ENCODE measurements around the gene PELI2.

Gene PELI2

DNA sequence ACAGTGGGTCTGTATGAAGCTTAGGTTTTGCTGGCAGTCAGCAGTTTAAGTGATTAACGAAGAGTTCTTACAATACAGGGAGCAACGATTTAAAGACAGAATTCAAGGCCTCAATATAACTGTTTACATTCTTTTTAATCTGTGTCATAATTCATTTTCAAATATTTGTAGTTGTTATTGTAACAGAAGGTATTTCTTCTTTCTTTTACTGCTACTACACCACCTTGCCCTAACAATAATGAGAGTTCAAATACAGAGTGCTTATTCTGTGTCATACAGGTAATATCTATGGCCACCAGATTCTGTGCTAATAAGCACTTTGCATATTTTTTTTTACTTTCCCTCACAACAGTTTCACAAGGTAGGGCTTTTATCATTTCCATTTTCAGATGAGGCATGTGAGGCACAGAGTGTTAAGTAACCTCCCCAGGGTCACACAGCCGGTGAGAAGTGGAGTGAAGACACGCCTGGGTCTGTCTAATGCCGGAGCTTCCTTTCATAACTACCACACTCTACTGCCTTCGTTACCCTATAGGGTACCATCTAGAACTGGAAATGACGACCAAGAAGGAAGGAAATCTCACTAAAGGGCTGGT is 81.9 kb downstream of the PELI2 start:
- no peak overlapping the region for H3K4me3 ChIP-seq (ENCODE audit: low read length)
- DNase-seq (ENCODE audit: low read depth, low spot score): no peak
- H3K9me3 ChIP-seq (ENCODE audit: control insufficient read depth, insufficient read depth, low read length): no peaks in the 10 kb centered on the region
- WGBS (ENCODE audit: insufficient coverage, insufficient read length): no CpG with 5 or more reads among the region's 7 CpGs
- no peaks in the 10 kb centered on the region for H3K36me3 ChIP-seq (ENCODE audit: control insufficient read depth, insufficient read depth, low read length)
- no peaks in the 10 kb centered on the region for H3K27me3 ChIP-seq (ENCODE audit: control insufficient read depth, insufficient read depth, low read length)
- no peak overlapping the region for H3K27ac ChIP-seq (ENCODE audit: low read length)
- H3K4me1 ChIP-seq (ENCODE audit: control insufficient read depth, insufficient read depth, low read length): no peaks in the 10 kb centered on the region; the same call in 1 of the 2 replicates

DNA sequence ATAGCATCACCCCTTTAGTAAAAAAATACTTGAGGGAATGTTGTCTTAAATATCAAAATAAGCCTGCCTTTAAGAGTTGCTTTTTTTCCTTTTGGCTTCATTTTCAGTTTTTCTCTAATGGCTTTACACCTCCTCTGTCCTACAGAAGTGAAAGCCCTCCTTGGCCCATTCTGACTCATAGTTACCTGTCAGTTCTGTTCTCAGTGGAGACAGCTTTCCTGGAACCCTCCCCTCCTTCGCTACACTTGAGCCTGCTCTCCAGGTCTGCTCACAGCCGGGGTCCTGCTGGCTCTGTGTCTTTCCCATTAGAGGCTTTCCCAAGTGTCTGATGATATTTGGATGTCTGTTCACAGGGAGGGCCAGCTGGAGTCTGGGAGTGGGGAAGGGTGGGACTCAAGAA is 84.0 kb downstream of the PELI2 start:
- no peak for DNase-seq (ENCODE audit: low read depth, low spot score)
- no peaks in the 10 kb centered on the region; the same call in 1 of the 2 replicates for H3K4me1 ChIP-seq (ENCODE audit: control insufficient read depth, insufficient read depth, low read length)
- WGBS (ENCODE audit: insufficient coverage, insufficient read length): no CpG with 5 or more reads among the region's 2 CpGs

DNA sequence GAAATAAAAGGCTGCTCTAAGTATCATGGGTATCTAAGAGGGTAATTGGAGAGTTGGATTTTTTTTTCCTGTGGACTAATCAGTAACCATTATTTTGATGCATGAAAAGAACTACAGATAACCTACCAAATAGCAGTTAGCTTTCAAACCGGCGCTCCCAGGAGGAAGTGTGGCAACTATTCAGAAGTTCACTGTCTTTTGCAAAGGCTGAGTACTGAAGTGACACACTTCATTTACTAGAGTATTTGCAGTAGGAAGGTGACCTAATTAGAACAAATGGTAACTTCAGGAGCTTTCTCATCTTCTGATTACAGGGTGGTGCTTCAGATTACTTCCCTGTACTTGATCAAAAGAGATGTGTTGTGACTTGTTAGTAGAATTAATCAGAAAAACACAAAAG is 87.7 kb downstream of the PELI2 start:
- no CpG with 5 or more reads among the region's 2 CpGs for WGBS (ENCODE audit: insufficient coverage, insufficient read length)
- H3K27me3 ChIP-seq (ENCODE audit: control insufficient read depth, insufficient read depth, low read length): no peaks in the 10 kb centered on the region

More for the DNA sequence above, 84.0 kb downstream of the PELI2 start:
- Histone ChIP-seq H3K36me3 (ENCODE audit: control insufficient read depth, insufficient read depth, low read length) (no peaks in the 10 kb centered on the region), H3K27me3 (ENCODE audit: control insufficient read depth, insufficient read depth, low read length) (no peaks in the 10 kb centered on the region), H3K27ac (ENCODE audit: low read length) (no peak overlapping the region), H3K4me3 (ENCODE audit: low read length) (no peak overlapping the region), H3K9me3 (ENCODE audit: control insufficient read depth, insufficient read depth, low read length) (no peaks in the 10 kb centered on the region)

DNA sequence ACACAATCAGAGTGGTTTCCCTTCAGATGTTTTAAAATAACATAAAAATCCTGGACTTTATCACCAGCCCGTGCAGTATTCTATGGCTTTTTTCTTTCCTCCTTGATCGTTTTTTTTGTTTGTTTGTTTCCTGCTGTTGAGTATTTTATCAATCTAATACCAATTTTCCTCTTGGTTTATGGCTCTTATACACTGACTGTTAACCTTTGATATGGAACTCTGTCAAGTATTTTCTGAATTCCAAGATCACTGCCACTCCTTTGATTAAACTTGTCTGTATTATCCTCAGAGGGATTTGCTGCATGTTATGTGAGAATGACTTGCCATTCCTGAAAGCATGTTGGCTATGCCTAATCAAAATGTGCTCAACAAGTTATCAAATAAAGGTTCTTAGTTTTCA is 88.4 kb downstream of the PELI2 start:
- Histone ChIP-seq H3K4me1 (ENCODE audit: control insufficient read depth, insufficient read depth, low read length) (no peaks in the 10 kb centered on the region; the same call in 1 of the 2 replicates), H3K36me3 (ENCODE audit: control insufficient read depth, insufficient read depth, low read length) (no peaks in the 10 kb centered on the region)

More for the DNA sequence above, 87.7 kb downstream of the PELI2 start:
- Histone ChIP-seq H3K4me1 (ENCODE audit: control insufficient read depth, insufficient read depth, low read length) (no peaks in the 10 kb centered on the region; the same call in 1 of the 2 replicates), H3K36me3 (ENCODE audit: control insufficient read depth, insufficient read depth, low read length) (no peaks in the 10 kb centered on the region), H3K9me3 (ENCODE audit: control insufficient read depth, insufficient read depth, low read length) (no peaks in the 10 kb centered on the region), H3K27ac (ENCODE audit: low read length) (no peak overlapping the region), H3K4me3 (ENCODE audit: low read length) (no peak overlapping the region)
- no peak for DNase-seq (ENCODE audit: low read depth, low spot score)

DNA sequence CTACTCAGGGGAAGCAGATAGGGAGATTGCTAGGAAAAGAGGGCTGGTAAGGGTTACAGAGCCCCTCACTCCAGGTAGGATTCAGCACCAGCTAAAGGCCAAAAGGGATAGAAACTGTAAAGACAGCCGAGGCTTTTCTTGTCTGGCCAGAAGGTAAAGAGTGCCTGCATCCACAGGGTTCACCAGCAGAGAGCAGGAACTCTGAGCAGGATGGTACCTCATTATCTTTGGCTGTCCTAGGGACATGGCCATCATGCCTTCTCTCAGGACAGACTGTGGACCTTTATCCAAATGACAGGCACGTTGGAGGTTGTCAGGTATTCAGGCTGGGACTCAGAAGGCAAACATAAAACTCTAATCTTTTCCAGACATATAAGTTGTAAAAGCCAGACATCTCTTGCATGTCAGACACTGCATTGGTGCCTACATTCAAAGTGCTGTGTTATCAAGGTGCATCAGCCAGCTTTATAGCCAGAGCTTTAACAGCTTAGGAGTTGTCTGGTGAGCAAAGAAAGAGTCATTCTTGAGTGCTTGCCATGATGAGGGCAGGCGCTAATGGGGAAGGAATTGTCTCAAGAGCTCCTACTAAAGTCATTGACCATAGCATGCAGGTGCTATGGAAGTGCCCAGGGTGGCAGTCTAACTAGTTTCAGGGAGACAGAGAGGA is 89.5 kb downstream of the PELI2 start:
- no peaks in the 10 kb centered on the region; the same call in 1 of the 2 replicates for H3K4me1 ChIP-seq (ENCODE audit: control insufficient read depth, insufficient read depth, low read length)
- DNase-seq (ENCODE audit: low read depth, low spot score): no peak
- H3K4me3 ChIP-seq (ENCODE audit: low read length): no peak overlapping the region
- no CpG with 5 or more reads among the region's 3 CpGs for WGBS (ENCODE audit: insufficient coverage, insufficient read length)
- no peaks in the 10 kb centered on the region for H3K36me3 ChIP-seq (ENCODE audit: control insufficient read depth, insufficient read depth, low read length)
- no peaks in the 10 kb centered on the region for H3K27me3 ChIP-seq (ENCODE audit: control insufficient read depth, insufficient read depth, low read length)
- H3K27ac ChIP-seq (ENCODE audit: low read length): no peak overlapping the region
- no peaks in the 10 kb centered on the region for H3K9me3 ChIP-seq (ENCODE audit: control insufficient read depth, insufficient read depth, low read length)

More for the DNA sequence above, 88.4 kb downstream of the PELI2 start:
- Histone ChIP-seq H3K4me3 (ENCODE audit: low read length) (no peak overlapping the region), H3K27ac (ENCODE audit: low read length) (no peak overlapping the region), H3K9me3 (ENCODE audit: control insufficient read depth, insufficient read depth, low read length) (no peaks in the 10 kb centered on the region), H3K27me3 (ENCODE audit: control insufficient read depth, insufficient read depth, low read length) (no peaks in the 10 kb centered on the region)
- DNase-seq (ENCODE audit: low read depth, low spot score): no peak
- WGBS (ENCODE audit: insufficient coverage, insufficient read length): no CpG with 5 or more reads among the region's 2 CpGs

DNA sequence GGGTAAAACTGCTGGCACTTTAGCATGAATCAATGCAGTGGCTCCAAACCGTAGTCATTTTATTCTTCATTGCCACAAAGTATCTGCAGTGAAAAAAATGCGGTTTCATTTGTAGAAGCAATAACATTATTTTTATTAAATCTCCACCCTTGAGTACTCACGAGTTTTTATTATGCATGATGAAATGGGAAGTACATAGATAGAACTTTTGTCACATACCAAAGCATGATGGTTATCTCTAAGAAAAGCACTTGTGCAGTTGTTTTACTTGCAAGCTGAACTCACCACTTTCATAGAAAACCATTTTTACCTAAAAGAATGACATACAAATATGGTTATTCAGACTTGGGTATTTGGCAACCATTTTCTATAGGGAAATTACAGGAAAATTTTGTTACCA is 90.3 kb downstream of the PELI2 start:
- DNase-seq (ENCODE audit: low read depth, low spot score): no peak
- WGBS (ENCODE audit: insufficient coverage, insufficient read length): no CpG with 5 or more reads among the region's 3 CpGs
- Histone ChIP-seq H3K4me1 (ENCODE audit: control insufficient read depth, insufficient read depth, low read length) (no peaks in the 10 kb centered on the region; the same call in 1 of the 2 replicates), H3K4me3 (ENCODE audit: low read length) (no peak overlapping the region), H3K9me3 (ENCODE audit: control insufficient read depth, insufficient read depth, low read length) (no peaks in the 10 kb centered on the region), H3K27ac (ENCODE audit: low read length) (no peak overlapping the region), H3K27me3 (ENCODE audit: control insufficient read depth, insufficient read depth, low read length) (no peaks in the 10 kb centered on the region), H3K36me3 (ENCODE audit: control insufficient read depth, insufficient read depth, low read length) (no peaks in the 10 kb centered on the region)

DNA sequence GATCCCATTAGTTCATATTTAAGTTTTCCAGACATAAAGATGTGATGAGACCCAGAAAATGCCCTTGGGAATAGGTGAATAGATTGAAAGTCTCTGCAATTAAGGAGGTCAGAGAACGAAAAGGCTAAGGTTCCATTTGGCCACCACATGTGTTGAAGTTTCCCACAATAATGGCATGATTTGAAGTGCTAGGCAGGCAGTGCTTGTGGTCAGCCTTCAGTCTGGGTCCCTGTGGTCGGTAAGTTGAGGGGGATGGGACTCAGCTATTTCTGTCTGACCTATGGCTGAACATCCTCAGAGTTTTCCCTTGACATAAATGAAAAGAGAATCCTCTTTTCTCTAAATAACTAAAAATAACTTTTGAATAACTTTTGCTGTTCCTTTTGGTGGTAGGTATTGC is 92.4 kb downstream of the PELI2 start:
- H3K4me1 ChIP-seq (ENCODE audit: control insufficient read depth, insufficient read depth, low read length): no peaks in the 10 kb centered on the region

DNA sequence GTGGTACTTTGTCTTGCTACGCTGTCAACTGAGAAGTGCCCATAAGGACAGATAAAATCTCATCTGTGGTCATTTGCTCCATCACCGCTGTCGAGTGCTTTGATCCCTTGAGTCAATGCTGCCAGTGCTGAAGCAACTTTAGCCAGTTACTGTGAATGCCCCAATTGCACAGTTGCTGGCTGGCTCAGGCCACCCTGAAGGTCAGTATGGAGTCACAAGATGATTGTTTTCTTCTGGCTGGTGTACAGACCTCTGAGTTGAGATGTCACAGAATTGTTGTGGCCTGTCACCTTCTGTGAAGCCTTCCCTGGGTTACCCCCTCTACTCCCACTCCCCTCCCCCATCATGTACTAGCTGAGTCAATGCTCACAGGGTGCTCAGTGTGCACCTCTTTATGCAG is 92.9 kb downstream of the PELI2 start:
- no peak overlapping the region for H3K27ac ChIP-seq (ENCODE audit: low read length)
- H3K4me1 ChIP-seq (ENCODE audit: control insufficient read depth, insufficient read depth, low read length): no peaks in the 10 kb centered on the region
- no peaks in the 10 kb centered on the region for H3K27me3 ChIP-seq (ENCODE audit: control insufficient read depth, insufficient read depth, low read length)
- DNase-seq (ENCODE audit: low read depth, low spot score): no peak
- no peak overlapping the region for H3K4me3 ChIP-seq (ENCODE audit: low read length)
- no CpG with 5 or more reads among the region's 3 CpGs for WGBS (ENCODE audit: insufficient coverage, insufficient read length)
- no peaks in the 10 kb centered on the region for H3K36me3 ChIP-seq (ENCODE audit: control insufficient read depth, insufficient read depth, low read length)
- no peaks in the 10 kb centered on the region for H3K9me3 ChIP-seq (ENCODE audit: control insufficient read depth, insufficient read depth, low read length)

More for the DNA sequence above, 92.4 kb downstream of the PELI2 start:
- Histone ChIP-seq H3K36me3 (ENCODE audit: control insufficient read depth, insufficient read depth, low read length) (no peaks in the 10 kb centered on the region), H3K9me3 (ENCODE audit: control insufficient read depth, insufficient read depth, low read length) (no peaks in the 10 kb centered on the region), H3K27me3 (ENCODE audit: control insufficient read depth, insufficient read depth, low read length) (no peaks in the 10 kb centered on the region), H3K27ac (ENCODE audit: low read length) (no peak overlapping the region), H3K4me3 (ENCODE audit: low read length) (no peak overlapping the region)
- no CpG with 5 or more reads among the region's 2 CpGs for WGBS (ENCODE audit: insufficient coverage, insufficient read length)
- no peak for DNase-seq (ENCODE audit: low read depth, low spot score)

DNA sequence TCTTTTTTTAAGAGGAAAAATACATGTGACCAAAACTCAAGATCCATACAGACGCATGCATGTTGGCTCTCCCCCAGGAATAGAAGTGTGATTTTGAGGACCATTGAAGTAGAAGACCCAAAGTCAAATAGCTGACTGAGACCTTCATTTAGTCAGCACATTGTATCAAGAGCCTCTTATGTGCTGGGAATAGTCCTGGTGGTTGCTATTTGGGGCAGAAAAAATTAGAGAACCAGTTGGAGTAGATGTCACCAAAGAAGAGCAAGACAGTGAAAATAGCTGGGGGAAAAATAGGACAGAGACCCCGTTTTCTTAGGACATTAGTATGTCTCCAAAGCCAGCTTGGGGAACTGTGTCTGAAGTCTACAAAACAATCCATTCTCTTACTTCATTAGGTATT is 93.6 kb downstream of the PELI2 start:
- no peaks in the 10 kb centered on the region for H3K27me3 ChIP-seq (ENCODE audit: control insufficient read depth, insufficient read depth, low read length)
- WGBS (ENCODE audit: insufficient coverage, insufficient read length): no CpG with 5 or more reads among the region's 2 CpGs

DNA sequence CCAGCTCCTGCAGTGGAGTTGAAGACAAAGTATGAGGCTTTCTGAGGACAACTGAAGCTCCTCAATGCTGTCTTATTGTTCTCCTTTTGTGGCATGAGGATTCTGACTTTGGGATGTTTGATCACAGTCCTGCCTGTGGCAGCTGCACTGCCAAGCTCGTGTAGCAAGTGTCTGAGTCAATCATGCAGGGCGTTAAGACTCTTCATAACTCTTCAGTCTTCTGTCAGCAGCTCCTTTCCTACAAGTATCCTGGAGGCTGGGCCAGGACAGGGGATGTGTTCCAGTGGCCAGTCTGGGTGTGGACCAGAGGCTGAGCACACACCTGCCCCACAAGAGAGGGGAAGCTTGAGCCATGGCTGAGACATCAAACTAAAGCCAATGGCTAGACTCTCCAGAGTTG is 94.3 kb downstream of the PELI2 start:
- no peak overlapping the region for H3K4me3 ChIP-seq (ENCODE audit: low read length)
- H3K4me1 ChIP-seq (ENCODE audit: control insufficient read depth, insufficient read depth, low read length): no peaks in the 10 kb centered on the region
- no peak overlapping the region for H3K27ac ChIP-seq (ENCODE audit: low read length)
- H3K27me3 ChIP-seq (ENCODE audit: control insufficient read depth, insufficient read depth, low read length): no peaks in the 10 kb centered on the region
- WGBS (ENCODE audit: insufficient coverage, insufficient read length): no CpG with 5 or more reads among the region's 2 CpGs
- no peaks in the 10 kb centered on the region for H3K36me3 ChIP-seq (ENCODE audit: control insufficient read depth, insufficient read depth, low read length)
- no peaks in the 10 kb centered on the region for H3K9me3 ChIP-seq (ENCODE audit: control insufficient read depth, insufficient read depth, low read length)
- DNase-seq (ENCODE audit: low read depth, low spot score): no peak

More for the DNA sequence above, 93.6 kb downstream of the PELI2 start:
- Histone ChIP-seq H3K9me3 (ENCODE audit: control insufficient read depth, insufficient read depth, low read length) (no peaks in the 10 kb centered on the region), H3K4me1 (ENCODE audit: control insufficient read depth, insufficient read depth, low read length) (no peaks in the 10 kb centered on the region), H3K27ac (ENCODE audit: low read length) (no peak overlapping the region), H3K4me3 (ENCODE audit: low read length) (no peak overlapping the region), H3K36me3 (ENCODE audit: control insufficient read depth, insufficient read depth, low read length) (no peaks in the 10 kb centered on the region)
- DNase-seq (ENCODE audit: low read depth, low spot score): no peak

DNA sequence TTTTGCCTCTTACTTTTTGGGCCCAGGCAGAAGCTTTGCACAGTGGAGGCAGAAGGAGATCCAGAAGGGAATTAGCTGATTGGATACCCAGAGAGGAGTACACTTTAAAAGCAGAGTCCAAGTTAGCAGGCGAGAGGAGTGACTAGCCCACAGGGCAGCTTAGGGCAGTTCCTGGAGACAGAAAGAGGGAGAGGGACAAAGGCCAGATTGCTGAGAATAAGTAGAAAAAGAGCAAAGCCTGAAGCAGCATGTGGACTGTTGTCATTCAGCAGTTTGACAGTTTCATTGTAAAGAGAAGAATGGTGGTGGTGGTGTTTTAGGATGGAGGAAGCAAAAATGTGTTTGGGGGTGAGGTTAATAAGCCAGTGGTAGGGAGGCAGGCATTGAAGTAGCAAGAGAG is 95.1 kb downstream of the PELI2 start:
- no peak for DNase-seq (ENCODE audit: low read depth, low spot score)
- no CpG with 5 or more reads among the region's 1 CpG for WGBS (ENCODE audit: insufficient coverage, insufficient read length)
- Histone ChIP-seq H3K4me1 (ENCODE audit: control insufficient read depth, insufficient read depth, low read length) (no peaks in the 10 kb centered on the region), H3K4me3 (ENCODE audit: low read length) (no peak overlapping the region), H3K27ac (ENCODE audit: low read length) (no peak overlapping the region), H3K9me3 (ENCODE audit: control insufficient read depth, insufficient read depth, low read length) (no peaks in the 10 kb centered on the region), H3K27me3 (ENCODE audit: control insufficient read depth, insufficient read depth, low read length) (no peaks in the 10 kb centered on the region), H3K36me3 (ENCODE audit: control insufficient read depth, insufficient read depth, low read length) (no peaks in the 10 kb centered on the region)
